K562 (cell line): Measurements from ENCODE around the gene COX7A1. TPM values are rescaled to one million over a fixed set of nuclear protein-coding genes. Genes with fewer than 3 reads are reported as not detected.

Experiments used
- ATAC-seq: fragments of 200-7000 bp; cut with Tn5 transposase; 3 replicates; pipeline ENCODE4 v1.9.1; 2020; ENCODE audit warnings: moderate library complexity
- BruUV-seq: library from RNA; stranded (reverse); fragments of 400-500 nt; replicated peaks from 2 replicates; lab custom pipeline; 2021; lab: Mats Ljungman, UMichigan
- CTCF ChIA-PET: fragments of 300-600 bp; formaldehyde crosslinking; extraction: SDS; loops from one replicate; lab custom pipeline; 2021; ENCODE audit warnings: low intra/inter-chr PET ratio; lab: Yijun Ruan, JAX
- POLR2A ChIA-PET: fragments of 300-600, 350-650 bp; sonication (Branson Sonifier 250); formaldehyde crosslinking; extraction: SDS; loops from one replicate; lab custom pipeline; 2021; ENCODE audit warnings: antibody characterized with exemption, inconsistent platforms; lab: Yijun Ruan, JAX
- DNase-seq, 4 experiments: peaks; one replicate each; pipeline versions ENCODE4 v3.0.0 to v3.0.0-alpha.2; 2011 to 2018; ENCODE audit warnings: low spot score in 3 of 4, mixed read lengths in 3 of 4; ENCODE audit errors: extremely low read depth in 1 of 4
- FAIRE-seq: peaks from 2 replicates; lab custom pipeline; 2011; peaks lifted over from hg19 to GRCh38; lab: Jason Lieb, UNC
- H2AFZ ChIP-seq: 2 replicates; pipeline ENCODE4 v1.6.0; 2011; ENCODE audit warnings: low read depth, low read length, control low read depth, inconsistent platforms
- H3K27ac ChIP-seq: fragments of 200-600 bp; 3 replicates; pipeline ENCODE4 v1.8.0; 2011; ENCODE audit warnings: low read depth, mild to moderate bottlenecking, control low read depth, inconsistent platforms, low read length, moderate library complexity, mixed read lengths; ENCODE audit errors: extremely low read depth
- H3K27me3 ChIP-seq, 2 experiments: fragments of 300-600 bp in 1 of 2; 2 replicates in 1 of 2; 3 replicates in 1 of 2; pipeline versions ENCODE4 v1.6.0 to v1.8.0; 2011; ENCODE audit warnings: inconsistent platforms in 2 of 2, low read length in 2 of 2, mild to moderate bottlenecking in 1 of 2, mixed read lengths in 1 of 2, moderate library complexity in 1 of 2; ENCODE audit not compliant: control insufficient read depth in 2 of 2, insufficient read depth in 2 of 2
- H3K36me3 ChIP-seq: fragments of 300-600 bp; 3 replicates; pipeline ENCODE4 v1.8.0; 2011; ENCODE audit warnings: mild to moderate bottlenecking, low read length, inconsistent platforms; ENCODE audit not compliant: control insufficient read depth, insufficient read depth
- H3K4me1 ChIP-seq, 2 experiments: fragments of 200-600 bp in 1 of 2; replicated peaks in 1 of 2; 2 replicates in 1 of 2; 3 replicates in 1 of 2; pipeline versions ENCODE4 v1.5.1 to v1.8.0; 2011; ENCODE audit warnings: inconsistent platforms in 2 of 2, low read length in 2 of 2, mild to moderate bottlenecking in 1 of 2, mixed read lengths in 1 of 2, moderate library complexity in 1 of 2; ENCODE audit not compliant: control insufficient read depth in 2 of 2, insufficient read depth in 2 of 2
- H3K4me2 ChIP-seq: 2 replicates; pipeline ENCODE4 v1.6.1; 2011; ENCODE audit warnings: low read length, control low read depth, inconsistent platforms, mixed read lengths; ENCODE audit not compliant: insufficient read depth
- H3K4me3 ChIP-seq: fragments of 200-600 bp; sonication (generic), shearing (Covaris generic); 2 replicates; pipeline ENCODE4 v1.5.1; 2016; ENCODE audit warnings: control low read depth, inconsistent platforms
- H3K79me2 ChIP-seq: fragments of 200-600 bp; 3 replicates; pipeline ENCODE4 v1.8.0; 2011; ENCODE audit warnings: low read length, inconsistent platforms; ENCODE audit not compliant: control insufficient read depth, insufficient read depth
- H3K9ac ChIP-seq, 2 experiments: 2 replicates each; pipeline versions ENCODE4 v1.6.0 to v1.6.1; 2011; ENCODE audit warnings: low read depth in 2 of 2, low read length in 2 of 2, control low read depth in 1 of 2, inconsistent platforms in 1 of 2, mild to moderate bottlenecking in 1 of 2, mixed read lengths in 1 of 2; ENCODE audit not compliant: insufficient read depth in 1 of 2
- H3K9me1 ChIP-seq: one replicate; pipeline ENCODE4 v1.6.0; 2011; ENCODE audit warnings: inconsistent platforms, mild to moderate bottlenecking, low read length, moderate library complexity; ENCODE audit not compliant: control insufficient read depth, insufficient read depth
- H3K9me3 ChIP-seq: replicated peaks from 2 replicates; pipeline ENCODE4 v1.5.1; 2011; ENCODE audit warnings: low read depth, low read length, inconsistent platforms; ENCODE audit not compliant: control insufficient read depth, insufficient read depth
- H4K20me1 ChIP-seq: replicated peaks from 2 replicates; pipeline ENCODE4 v1.6.1; 2011; ENCODE audit warnings: low read length, inconsistent platforms, mixed read lengths; ENCODE audit not compliant: control insufficient read depth, insufficient read depth
- BRF1 ChIP-seq: IDR thresholded peaks from 3 replicates; pipeline ENCODE4 v1.6.1; 2011; ENCODE audit warnings: borderline replicate concordance, mild to moderate bottlenecking; ENCODE audit not compliant: insufficient read length; ENCODE audit errors: extremely low read depth
- DMBX1 ChIP-seq: fragments of 250-450 bp; sonication (Bioruptor Pico); IDR thresholded peaks from 2 replicates; pipeline ENCODE4 v1.8.0; 2022; ENCODE audit warnings: inconsistent platforms, mild to moderate bottlenecking, moderate library complexity, borderline replicate concordance
- PHB ChIP-seq: fragments of 250-450 bp; sonication (Bioruptor Pico); IDR thresholded peaks from 2 replicates; pipeline ENCODE4 v1.5.0; 2021
- PML ChIP-seq: IDR thresholded peaks from 2 replicates; pipeline ENCODE4 v1.6.1; 2012; ENCODE audit warnings: low read length, inconsistent platforms
- POLR2G ChIP-seq: fragments of 200-400 bp; formaldehyde crosslinking; IDR thresholded peaks from 2 replicates; pipeline ENCODE4 v1.6.1; 2017; ENCODE audit warnings: low read depth, mild to moderate bottlenecking, antibody characterized with exemption, low read length, moderate library complexity
- RBFOX2 ChIP-seq: fragments of 200-400 bp; formaldehyde crosslinking; IDR thresholded peaks from 2 replicates; pipeline ENCODE4 v1.6.1; 2017; ENCODE audit warnings: low read depth, mild to moderate bottlenecking, low read length, moderate library complexity
- RBM22 ChIP-seq: fragments of 200-400 bp; formaldehyde crosslinking; IDR thresholded peaks from 2 replicates; pipeline ENCODE4 v1.6.1; 2018; ENCODE audit warnings: low read length, low read depth; ENCODE audit not compliant: poor library complexity, severe bottlenecking
- ZBTB26 ChIP-seq: fragments of 450-650 bp; formaldehyde crosslinking; IDR thresholded peaks from 2 replicates; pipeline ENCODE4 v1.4.0; 2022; ENCODE audit warnings: missing genetic modification characterization
- WGBS: fragments of 100-300 bp; shearing (Covaris generic); methylation state at CpG from one replicate; pipeline ENCODE4 v1.1.6; 2016; ENCODE audit warnings: low coverage, mixed read lengths; ENCODE audit not compliant: insufficient coverage; ENCODE audit errors: missing lambda C conversion rate; 5-methylcytosine and 5-hydroxymethylcytosine counted together
- in situ Hi-C: fragments of 300-500 bp; cut with MboI; formaldehyde crosslinking; loops from 4 replicates; pipeline ENCODE4 v1.15.0; 2018; ENCODE audit warnings: inconsistent platforms, mixed read lengths
- intact Hi-C: fragments of 100-400 bp; cut with micrococcal nuclease; formaldehyde crosslinking; loops from 2 replicates; pipeline ENCODE4 v1.14.2; 2022
- polyA plus RNA-seq, 8 experiments: library from polyadenylated mRNA; depleted of rRNA in 4 of 8; stranded (reverse) in 5 of 8; unstranded in 3 of 8; fragments of >200 nt; fragmentation: Nextera tagmentation in 2 of 8; fragmentation: Illumina TruSeq in 1 of 8; extraction: Ambion mirVana in 2 of 8; extraction: Trizol in 1 of 8; gene quantifications; 2 replicates each; pipeline versions ENCODE4 v1.2.1 to v1.2.3, GENCODE V29; 2011 to 2014; ENCODE audit warnings: inconsistent platforms in 1 of 8, missing spikeins in 1 of 8
- total RNA-seq, 7 experiments: library from RNA; depleted of rRNA in 6 of 7; stranded (reverse); fragments of >200 nt in 6 of 7; fragmentation: Illumina TruSeq in 2 of 7; extraction: Trizol in 2 of 7; gene quantifications; 2 replicates each; pipeline versions ENCODE4 v1.2.1 to v1.2.3, GENCODE V29; 2011 to 2021; ENCODE audit warnings: low replicate concordance in 1 of 7

Gene COX7A1
- total and polyA plus RNA-seq, 9 of the 15 experiments (the other 6 are each of a cell fraction or from before 2014, with no cell fraction given), result 0.08 TPM; not detected in 8

GRCh38 chr19:36153126-36153525, 879 bp upstream of the COX7A1 start (continued):
- no peak for TF ChIP-seq ZBTB26
- TF ChIP-seq PHB (CRISPR knock-in tag), result no peak

GRCh38 chr19:36152019-36152351, 262 bp downstream of the COX7A1 start:
- DNase-seq (peak in 1 of 4 experiments; percentile 26), ATAC-seq (no peak), FAIRE-seq (no peak)
- Histone ChIP-seq H3K4me2 (no peak overlapping the region), H3K9me1 (no peaks in the 10 kb centered on the region), H3K27me3 (no peaks in the 10 kb centered on the region), H3K9ac (no peak overlapping the region), H2AFZ (no peak overlapping the region), H3K27ac (no peak overlapping the region), H3K79me2 (no peaks in the 10 kb centered on the region), H3K4me3 (no peak overlapping the region), H4K20me1 (no peaks in the 10 kb centered on the region), H3K9me3 (no peaks in the 10 kb centered on the region), H3K36me3 (peaks cover 46% of the 10 kb centered on the region; the same call in 2 of the 3 replicates), H3K4me1 (peaks cover 0 to 13% of the 10 kb centered on the region in 2 experiments; a peak in 2 of 5 replicates)
- BruUV-seq, result no TSS peak
- TF ChIP-seq DMBX1, result no peak
- no peak for TF ChIP-seq BRF1
- TF ChIP-seq RBM22, result peak; percentile 36
- TF ChIP-seq POLR2G, result 0 out of 2 replicates have a peak, but pooled peaks have one; percentile 56
- TF ChIP-seq RBFOX2, result peak; percentile 53
- TF ChIP-seq PML, result no peak
- WGBS, result 94% methylated on average over 7 of the region's 16 CpGs
- in situ Hi-C loops (no loop called here), intact Hi-C loops (no loop called here)
- POLR2A ChIA-PET, result no interaction called here
- CTCF ChIA-PET, result no interaction called here
